Thoracic aorta endothelial cell (primary cell): ENCODE measurements around the gene FBXO45. TPM values are rescaled to one million over a fixed set of nuclear protein-coding genes. Genes with fewer than 3 reads are reported as not detected.

ENCODE experiments used
- small RNA-seq: library from RNA; depleted of rRNA; stranded (forward); fragments of <200 nt; gene quantifications from one replicate; pipeline ENCODE3, GENCODE V24; 2012
- total RNA-seq: library from RNA; depleted of rRNA; stranded (reverse); fragments of >200 nt; gene quantifications from 2 replicates; pipeline ENCODE4 v1.2.3, GENCODE V29; 2012

The FBXO45 gene, protein sequence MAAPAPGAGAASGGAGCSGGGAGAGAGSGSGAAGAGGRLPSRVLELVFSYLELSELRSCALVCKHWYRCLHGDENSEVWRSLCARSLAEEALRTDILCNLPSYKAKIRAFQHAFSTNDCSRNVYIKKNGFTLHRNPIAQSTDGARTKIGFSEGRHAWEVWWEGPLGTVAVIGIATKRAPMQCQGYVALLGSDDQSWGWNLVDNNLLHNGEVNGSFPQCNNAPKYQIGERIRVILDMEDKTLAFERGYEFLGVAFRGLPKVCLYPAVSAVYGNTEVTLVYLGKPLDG
- 27.1 and 29.4 TPM in 2 replicates for total RNA-seq

DNA sequence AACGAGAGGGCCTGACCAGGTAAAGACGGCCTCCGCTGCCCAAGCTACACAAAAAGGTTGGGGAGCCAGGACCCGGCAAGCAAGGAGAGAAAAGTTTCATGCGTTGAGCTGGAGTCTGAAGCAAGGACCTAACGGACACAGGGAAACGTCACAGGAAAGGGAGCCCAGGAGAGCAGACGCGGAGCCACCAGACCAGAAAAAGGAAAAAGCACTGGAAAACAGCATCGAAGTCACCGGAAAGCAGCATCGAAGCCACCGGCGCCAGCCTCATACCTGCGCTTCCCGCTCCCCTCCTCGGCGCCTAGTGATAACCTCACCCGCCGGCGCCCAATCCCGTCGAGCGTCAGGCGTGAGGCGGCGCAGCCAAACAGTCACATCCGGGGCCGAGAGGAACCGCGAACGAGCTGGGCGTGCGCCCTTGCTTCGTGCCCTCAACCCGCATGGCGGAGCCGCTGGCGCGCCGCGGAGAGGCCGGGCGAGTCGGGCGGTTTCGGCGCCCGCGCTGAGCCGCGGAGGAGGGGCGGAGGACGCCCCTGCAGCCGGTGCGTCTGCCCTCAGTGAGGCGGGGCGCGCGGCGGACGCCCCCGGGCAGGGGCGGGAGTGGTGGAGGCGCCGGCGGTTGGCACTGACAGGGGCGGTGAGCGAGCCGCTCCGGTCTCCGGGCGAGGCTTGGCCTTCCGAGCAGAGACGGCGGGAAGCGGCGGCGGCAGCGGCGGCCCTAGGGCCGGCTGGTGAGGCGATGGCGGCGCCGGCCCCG is at the start of gene FBXO45, which contains the start of gene WDR53:
Gene FBXO45, plus strand, starts transcription at position 415 of the 757 bp plus-strand sequence. Its CDS starts 325 bp downstream, at position 740.
Gene WDR53, minus strand, starts transcription at position 309 of the 757 bp plus-strand sequence. CDS start 7,079 bp downstream, outside the sequence.

Small RNAs within 50 kb of the gene (small RNA-seq; reads per million reads assigned to genes)
- gene RPS29P3, result not detected

Other genes with a start within 250 kb of the FBXO45 start
- not detected in 2 replicates for gene TM4SF19, start 230.3 kb upstream of the FBXO45 start, total RNA-seq
- 28.1 and 33.0 TPM in 2 replicates for gene UBXN7, start 136.2 kb upstream of the FBXO45 start, total RNA-seq
- 30.9 and 36.5 TPM in 2 replicates for gene RNF168, start 64.9 kb upstream of the FBXO45 start, total RNA-seq
- gene SMCO1, start 53.3 kb upstream of the FBXO45 start, total RNA-seq, result not detected in 2 replicates
- gene WDR53, start 106 bp upstream of the FBXO45 start, total RNA-seq, result 7.3 and 8.9 TPM in 2 replicates
- gene NRROS, start 71.0 kb downstream of the FBXO45 start, total RNA-seq, result 7.4 and 15.9 TPM in 2 replicates
- gene CEP19, start 143.6 kb downstream of the FBXO45 start, total RNA-seq, result 2.1 and 2.4 TPM in 2 replicates
- 27.8 and 37.9 TPM in 2 replicates for gene PIGX, start 143.7 kb downstream of the FBXO45 start, total RNA-seq
- 84.0 and 98.1 TPM in 2 replicates for gene PAK2, start 171.2 kb downstream of the FBXO45 start, total RNA-seq